ENCODE data around the gene PRRC2B. TPM values are rescaled to one million over a fixed set of nuclear protein-coding genes. Genes with fewer than 3 reads are reported as not detected.
"Not testable (repeated sequence)": the region's sequence is repeated elsewhere in the genome, so short reads cannot be mapped to it uniquely, and the experiment has no call there.

Gene PRRC2B
- total and polyA plus RNA-seq, 5 donors from 2014 or later: 8.1 to 239 (median 10.0) TPM

DNA sequence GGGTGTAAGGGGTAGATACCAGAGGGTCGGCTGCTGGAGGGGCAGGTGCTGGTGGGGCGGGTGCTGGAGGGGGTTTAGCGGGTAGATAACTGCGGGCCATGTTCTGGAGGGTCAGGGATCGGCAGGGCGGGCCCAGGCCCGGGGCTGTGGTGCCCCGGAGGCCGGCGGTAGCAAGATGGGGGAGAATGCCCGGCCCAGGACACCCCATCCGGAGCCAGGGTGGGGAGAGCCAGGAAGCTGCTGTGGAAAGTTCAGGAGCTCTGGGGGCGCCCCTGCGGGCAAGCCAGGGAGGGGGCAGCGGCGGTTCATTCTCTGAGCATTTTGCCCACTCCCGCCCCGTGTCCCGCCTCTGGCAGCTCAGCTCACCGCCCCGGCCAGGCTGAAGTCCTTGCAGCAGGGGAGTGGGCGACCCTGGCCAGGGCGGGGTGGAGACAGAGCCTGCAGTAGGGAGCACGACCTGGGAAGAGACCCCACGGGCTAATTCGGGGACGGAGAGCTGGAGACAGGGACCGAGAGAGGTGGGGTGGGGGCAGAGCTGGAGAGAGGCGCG lies 152.0 kb downstream of the PRRC2B start:
- Histone ChIP-seq H3K36me3 (ENCODE audit: control insufficient read depth, insufficient read depth, low read length) (no peaks in the 10 kb centered on the region), H3K9me3 (ENCODE audit: control insufficient read depth in 2 of 2, low read length in 2 of 2) (peaks cover 13 to 29% of the 10 kb centered on the region in 2 experiments), H3K4me3 (ENCODE audit: low read depth, low read length) (no peak overlapping the region), H3K27me3 (ENCODE audit: control insufficient read depth, insufficient read depth, low read length) (peaks cover 3% of the 10 kb centered on the region), H3K27ac (ENCODE audit: insufficient read depth, low read length, poor library complexity, severe bottlenecking) (no peak overlapping the region), H3K4me1 (ENCODE audit: control insufficient read depth, insufficient read depth, low read length, poor library complexity, severe bottlenecking) (peaks cover 16% of the 10 kb centered on the region)
- Mint-ChIP-seq H3K4me3 (peak overlapping the region in 3 of 4 donors; percentile 36 to 62 (median 59)), H3K27me3 (peaks cover 81% of the 10 kb centered on the region), H3K27ac (no peak overlapping the region), H3K36me3 (peaks cover 7% of the 10 kb centered on the region), H3K9me3 (peaks cover 0 to 34% (median 11%) of the 10 kb centered on the region in 7 donors), H3K4me1 (peaks cover 4 to 25% (median 11%) of the 10 kb centered on the region in 4 donors)
- no peak for ATAC-seq (ENCODE audit: low read depth in 2 of 2)
- DNase-seq: no peak

DNA sequence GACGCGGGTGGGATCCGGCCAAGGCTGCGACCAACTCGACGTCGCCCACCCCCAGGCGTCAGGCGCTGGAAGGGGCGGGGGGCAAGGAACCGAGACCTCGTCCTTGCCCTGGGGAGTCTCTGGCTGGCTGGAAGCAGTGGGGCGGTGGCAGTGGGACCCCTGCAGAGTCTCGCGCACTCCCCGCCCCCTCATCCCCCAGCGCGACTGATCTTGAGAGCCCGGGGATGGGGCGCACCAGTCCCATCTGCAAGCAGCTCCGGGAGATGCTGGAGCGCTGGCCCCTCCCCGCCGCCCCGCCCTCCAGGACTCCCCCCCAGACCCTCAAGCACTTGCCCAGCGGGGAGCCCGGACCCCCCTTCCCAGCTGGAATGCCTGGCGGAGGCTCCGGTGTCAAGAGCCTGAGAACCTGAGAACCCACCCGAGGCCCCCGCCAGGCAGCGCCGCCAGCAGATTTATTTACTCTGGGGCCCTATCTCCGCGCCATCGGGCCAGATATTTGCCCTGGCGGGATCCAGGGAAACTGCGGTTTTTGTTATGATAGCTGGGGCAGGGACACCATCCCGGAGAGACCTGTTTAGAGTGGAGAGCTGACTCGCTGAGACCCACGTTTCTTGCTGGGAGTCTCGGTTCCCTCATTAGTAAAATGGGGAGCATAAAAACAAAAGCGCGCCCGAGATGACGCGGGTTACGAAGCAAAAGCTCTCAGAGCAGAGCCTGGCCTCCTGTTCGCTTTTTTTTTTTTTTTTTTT lies 152.6 kb downstream of the PRRC2B start:
- Histone ChIP-seq H3K4me1 (ENCODE audit: control insufficient read depth, insufficient read depth, low read length, poor library complexity, severe bottlenecking) (peaks cover 16% of the 10 kb centered on the region), H3K36me3 (ENCODE audit: control insufficient read depth, insufficient read depth, low read length) (no peaks in the 10 kb centered on the region), H3K27me3 (ENCODE audit: control insufficient read depth, insufficient read depth, low read length) (peaks cover 3% of the 10 kb centered on the region), H3K27ac (ENCODE audit: insufficient read depth, low read length, poor library complexity, severe bottlenecking) (no peak overlapping the region), H3K9me3 (ENCODE audit: control insufficient read depth in 2 of 2, low read length in 2 of 2) (peaks cover 13 to 29% of the 10 kb centered on the region in 2 experiments), H3K4me3 (ENCODE audit: low read depth, low read length) (peak overlapping the region; percentile 19)
- DNase-seq (no peak), ATAC-seq (ENCODE audit: low read depth in 2 of 2) (no peak)
- Mint-ChIP-seq H3K36me3 (peaks cover 11% of the 10 kb centered on the region), H3K27me3 (peaks cover 88% of the 10 kb centered on the region), H3K4me3 (peak overlapping the region; percentile 82 to 88 (median 84)), H3K9me3 (peaks cover 0 to 35% (median 11%) of the 10 kb centered on the region in 7 donors), H3K27ac (no peak overlapping the region), H3K4me1 (peaks cover 4 to 23% (median 11%) of the 10 kb centered on the region in 4 donors)

DNA sequence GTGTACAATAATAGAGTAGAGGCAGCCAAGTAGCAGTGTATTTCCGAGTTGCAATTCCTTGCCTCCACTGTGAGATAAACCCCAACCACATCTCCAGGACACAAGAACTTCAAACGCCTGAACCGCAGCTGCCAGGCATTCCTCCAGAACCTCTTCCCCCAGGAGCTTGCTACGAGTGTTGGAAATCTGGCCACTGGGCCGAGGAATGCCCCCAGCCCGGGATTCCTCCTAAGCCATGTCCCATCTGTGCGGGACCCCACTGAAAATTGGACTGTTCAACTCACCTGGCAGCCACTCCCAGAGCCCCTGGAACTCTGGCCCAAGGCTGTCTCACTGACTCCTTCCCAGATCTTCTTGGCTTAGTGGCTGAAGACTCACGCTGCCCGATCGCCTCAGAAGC lies 155.3 kb downstream of the PRRC2B start:
- Mint-ChIP-seq H3K36me3 (peaks cover 14% of the 10 kb centered on the region), H3K4me3 (peak overlapping the region in 1 of 4 donors; percentile 25), H3K27me3 (peaks cover 86% of the 10 kb centered on the region), H3K4me1 (peaks cover 4 to 23% (median 13%) of the 10 kb centered on the region in 4 donors), H3K9me3 (peaks cover 0 to 18% (median 3%) of the 10 kb centered on the region in 7 donors)
- not testable (repeated sequence) for H3K36me3 ChIP-seq (ENCODE audit: control insufficient read depth, insufficient read depth, low read length); H3K27ac ChIP-seq (ENCODE audit: insufficient read depth, low read length, poor library complexity, severe bottlenecking); H3K27ac Mint-ChIP-seq; ATAC-seq (ENCODE audit: low read depth in 2 of 2); H3K27me3 ChIP-seq (ENCODE audit: control insufficient read depth, insufficient read depth, low read length); H3K9me3 ChIP-seq (ENCODE audit: control insufficient read depth in 2 of 2, low read length in 2 of 2); H3K4me3 ChIP-seq (ENCODE audit: low read depth, low read length); DNase-seq
- H3K4me1 ChIP-seq (ENCODE audit: control insufficient read depth, insufficient read depth, low read length, poor library complexity, severe bottlenecking): peaks cover 16% of the 10 kb centered on the region

Other genes starting within 250 kb of the PRRC2B start
- 95.6 TPM for gene FAM78A, start 117.6 kb upstream of the PRRC2B start, total RNA-seq
- gene FAM78A, start 117.6 kb upstream of the PRRC2B start, polyA plus RNA-seq: 10 to 100 TPM; 16.6 to 23.0 (median 17.7) TPM
- gene PLPP7, start 104.4 kb upstream of the PRRC2B start, total RNA-seq: not detected
- not detected for gene PLPP7, start 104.4 kb upstream of the PRRC2B start, polyA plus RNA-seq
- gene POMT1, start 108.8 kb downstream of the PRRC2B start, total RNA-seq: 52.3 TPM
- gene POMT1, start 108.8 kb downstream of the PRRC2B start, polyA plus RNA-seq: 10 to 100 TPM; 13.2 to 16.1 (median 14.4) TPM
- gene UCK1, start 137.2 kb downstream of the PRRC2B start, total RNA-seq: 20.9 TPM
- gene UCK1, start 137.2 kb downstream of the PRRC2B start, polyA plus RNA-seq: 10 to 100 TPM; 24.9 to 28.8 (median 27.2) TPM
- not detected for gene PRRT1B, start 151.4 kb downstream of the PRRC2B start, total RNA-seq
- gene PRRT1B, start 151.4 kb downstream of the PRRC2B start, polyA plus RNA-seq: not detected

Data from CD4-positive, CD25-positive, alpha-beta regulatory T cell (primary cell).